ENCODE measurements around the gene CLMP.

The CLMP gene

DNA sequence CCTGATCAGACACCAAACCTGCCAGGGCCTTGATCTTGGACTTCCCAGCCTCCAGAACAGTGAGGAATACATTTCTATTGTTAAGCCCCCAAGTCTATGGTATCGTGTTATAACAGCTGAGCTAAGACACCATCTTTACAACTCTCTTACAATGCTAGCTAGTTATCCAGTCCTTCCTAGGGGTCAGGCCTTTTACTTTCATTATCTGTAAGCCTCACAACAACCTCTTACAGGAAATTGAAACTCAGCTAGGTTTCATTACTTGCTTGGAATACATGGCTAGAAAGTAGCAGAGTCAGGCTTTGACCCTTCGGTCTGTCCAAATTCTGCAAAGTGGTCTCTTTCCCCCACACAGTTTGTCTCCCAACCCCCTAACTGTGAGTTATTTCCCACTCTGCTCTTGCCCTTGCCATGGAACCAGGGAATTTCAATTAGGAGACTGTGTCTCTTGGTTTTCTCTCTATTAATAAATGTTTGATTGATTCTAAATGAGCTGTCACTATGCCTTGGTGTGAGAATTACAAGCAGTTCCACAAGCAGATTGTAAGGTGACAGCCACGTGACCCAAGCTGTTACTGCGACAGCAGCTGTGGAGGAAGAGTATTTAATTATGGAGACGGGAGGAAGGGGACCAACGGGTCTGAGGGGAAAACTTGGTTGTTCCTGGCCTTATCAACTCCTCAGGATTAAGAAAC, 38.4 kb upstream of the CLMP start:
- no peaks in the 10 kb centered on the region for H3K27me3 ChIP-seq (replicated peaks; ENCODE audit: control insufficient read depth, insufficient read depth, low read length, poor library complexity, severe bottlenecking)
- peaks cover 4% of the 10 kb centered on the region for H3K4me1 ChIP-seq (ENCODE audit: control insufficient read depth, insufficient read depth, low read length, poor library complexity, severe bottlenecking)
- DNase-seq = no peak
- no peak overlapping the region for H3K27ac ChIP-seq (ENCODE audit: insufficient read depth, low read length, poor library complexity, severe bottlenecking)
- H3K4me3 ChIP-seq (ENCODE audit: insufficient read depth, low read depth, low read length, poor library complexity, severe bottlenecking) = no peak overlapping the region
- H3K36me3 ChIP-seq (ENCODE audit: control insufficient read depth, insufficient read depth, low read length) = no peaks in the 10 kb centered on the region
- no peaks in the 10 kb centered on the region for H3K9me3 ChIP-seq (ENCODE audit: control insufficient read depth, low read length)

DNA sequence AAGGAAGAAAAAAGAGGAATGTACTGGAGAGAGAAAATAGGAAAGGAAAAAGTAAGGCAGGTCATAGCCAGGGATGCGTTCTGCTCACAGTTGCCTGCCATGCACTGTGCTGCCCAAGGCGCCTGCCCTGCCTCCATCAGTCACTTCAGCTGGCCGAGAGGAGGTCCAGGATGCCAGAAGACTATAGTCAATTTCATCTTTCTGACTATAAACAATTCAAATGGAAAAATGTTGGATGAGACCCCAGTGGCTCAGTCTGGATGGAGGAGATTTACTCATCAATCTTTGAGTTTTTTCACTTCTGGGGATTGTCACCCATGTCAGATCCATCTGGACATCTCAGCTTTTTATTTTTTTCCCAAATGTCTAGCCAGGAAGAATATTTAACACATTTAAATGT, 36.7 kb upstream of the CLMP start:
- DNase-seq = no peak
- no peaks in the 10 kb centered on the region for H3K9me3 ChIP-seq (ENCODE audit: control insufficient read depth, low read length)
- H3K4me1 ChIP-seq (ENCODE audit: control insufficient read depth, insufficient read depth, low read length, poor library complexity, severe bottlenecking) = peaks cover 4% of the 10 kb centered on the region
- H3K27me3 ChIP-seq (replicated peaks; ENCODE audit: control insufficient read depth, insufficient read depth, low read length, poor library complexity, severe bottlenecking) = no peaks in the 10 kb centered on the region
- H3K27ac ChIP-seq (ENCODE audit: insufficient read depth, low read length, poor library complexity, severe bottlenecking) = no peak overlapping the region
- H3K4me3 ChIP-seq (ENCODE audit: insufficient read depth, low read depth, low read length, poor library complexity, severe bottlenecking) = no peak overlapping the region
- H3K36me3 ChIP-seq (ENCODE audit: control insufficient read depth, insufficient read depth, low read length) = no peaks in the 10 kb centered on the region

DNA sequence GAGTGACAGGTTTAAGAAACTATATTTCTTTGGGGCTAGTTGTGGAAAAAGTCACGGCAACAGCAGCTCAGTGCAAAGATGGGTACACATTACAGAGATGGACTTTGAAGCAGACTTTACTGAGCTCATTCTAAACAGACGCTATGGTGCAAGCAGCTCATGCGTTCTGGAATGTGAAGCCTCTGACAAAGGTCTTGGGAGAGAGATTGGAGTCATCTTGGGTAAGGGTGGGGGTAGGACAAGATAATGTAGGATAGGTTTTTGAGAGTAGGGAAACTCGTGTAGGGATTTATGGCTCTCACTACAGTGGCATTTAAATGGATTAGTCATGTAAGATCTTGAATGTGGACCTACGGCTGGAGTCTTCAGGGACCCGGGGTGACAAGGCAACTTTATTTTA, 36.2 kb upstream of the CLMP start:
- Histone ChIP-seq H3K4me1 (ENCODE audit: control insufficient read depth, insufficient read depth, low read length, poor library complexity, severe bottlenecking) (peaks cover 4% of the 10 kb centered on the region), H3K9me3 (ENCODE audit: control insufficient read depth, low read length) (no peaks in the 10 kb centered on the region), H3K27me3 (replicated peaks; ENCODE audit: control insufficient read depth, insufficient read depth, low read length, poor library complexity, severe bottlenecking) (no peaks in the 10 kb centered on the region), H3K4me3 (ENCODE audit: insufficient read depth, low read depth, low read length, poor library complexity, severe bottlenecking) (no peak overlapping the region), H3K36me3 (ENCODE audit: control insufficient read depth, insufficient read depth, low read length) (no peaks in the 10 kb centered on the region), H3K27ac (ENCODE audit: insufficient read depth, low read length, poor library complexity, severe bottlenecking) (no peak overlapping the region)
- DNase-seq = no peak

DNA sequence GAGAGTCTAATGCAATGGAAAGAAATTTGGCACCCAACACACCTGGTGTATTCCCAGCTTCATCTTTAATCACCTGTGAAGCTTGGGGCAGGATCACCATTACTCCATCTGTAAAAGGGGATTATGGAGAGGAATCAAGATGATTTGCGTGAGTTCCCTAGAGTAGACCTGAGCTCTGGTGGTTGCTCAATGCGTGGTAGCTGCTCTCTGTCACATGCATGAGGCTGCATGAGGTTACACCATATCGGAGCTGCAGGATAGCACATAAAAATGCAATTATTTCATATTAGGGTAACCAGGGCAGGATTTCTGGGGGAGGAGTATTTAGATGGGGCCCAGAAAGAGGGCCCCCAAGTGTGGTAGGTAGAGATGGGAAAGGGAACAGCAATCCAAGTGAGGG, 35.3 kb upstream of the CLMP start:
- Histone ChIP-seq H3K27ac (ENCODE audit: insufficient read depth, low read length, poor library complexity, severe bottlenecking) (no peak overlapping the region), H3K27me3 (replicated peaks; ENCODE audit: control insufficient read depth, insufficient read depth, low read length, poor library complexity, severe bottlenecking) (no peaks in the 10 kb centered on the region)

DNA sequence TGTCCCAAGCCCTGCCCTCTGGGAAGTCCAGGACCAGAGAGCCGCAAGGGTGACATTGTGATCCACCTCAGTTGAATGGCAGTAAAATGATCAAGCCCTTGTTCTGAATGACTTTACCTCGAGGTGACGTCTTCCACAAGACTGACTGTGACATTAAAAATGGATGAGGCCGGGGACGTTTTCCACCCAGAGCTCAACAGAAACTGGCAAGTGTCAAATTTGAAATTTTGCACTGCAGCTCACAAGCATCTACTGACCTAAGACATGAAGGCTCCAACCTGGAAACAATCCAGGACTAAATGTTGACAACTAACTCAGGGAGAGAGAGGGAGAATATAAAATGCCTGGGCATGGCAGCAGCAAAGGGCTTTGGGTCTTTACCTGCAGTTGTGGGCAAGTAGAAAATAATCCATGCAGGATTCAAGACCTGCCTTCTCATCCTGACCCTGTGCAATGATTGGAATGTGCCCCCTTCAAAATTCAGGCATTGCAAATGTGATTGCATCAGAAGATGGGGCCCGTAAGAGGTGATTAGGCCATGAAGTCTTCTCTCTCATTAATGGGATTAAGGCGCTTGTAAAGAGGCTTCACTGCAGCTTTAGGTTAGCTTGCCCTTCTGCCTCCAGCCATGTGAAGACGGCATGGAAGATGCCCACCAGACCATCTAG, 33.6 kb upstream of the CLMP start:
- DNase-seq = no peak
- no peak overlapping the region for H3K27ac ChIP-seq (ENCODE audit: insufficient read depth, low read length, poor library complexity, severe bottlenecking)
- peaks cover 3% of the 10 kb centered on the region for H3K4me1 ChIP-seq (ENCODE audit: control insufficient read depth, insufficient read depth, low read length, poor library complexity, severe bottlenecking)
- H3K9me3 ChIP-seq (ENCODE audit: control insufficient read depth, low read length) = no peaks in the 10 kb centered on the region
- H3K4me3 ChIP-seq (ENCODE audit: insufficient read depth, low read depth, low read length, poor library complexity, severe bottlenecking) = no peak overlapping the region
- no peaks in the 10 kb centered on the region for H3K27me3 ChIP-seq (replicated peaks; ENCODE audit: control insufficient read depth, insufficient read depth, low read length, poor library complexity, severe bottlenecking)
- H3K36me3 ChIP-seq (ENCODE audit: control insufficient read depth, insufficient read depth, low read length) = no peaks in the 10 kb centered on the region

More for the DNA sequence above, 35.3 kb upstream of the CLMP start:
- Histone ChIP-seq H3K4me1 (ENCODE audit: control insufficient read depth, insufficient read depth, low read length, poor library complexity, severe bottlenecking) (peaks cover 4% of the 10 kb centered on the region), H3K9me3 (ENCODE audit: control insufficient read depth, low read length) (no peaks in the 10 kb centered on the region), H3K4me3 (ENCODE audit: insufficient read depth, low read depth, low read length, poor library complexity, severe bottlenecking) (no peak overlapping the region), H3K36me3 (ENCODE audit: control insufficient read depth, insufficient read depth, low read length) (no peaks in the 10 kb centered on the region)
- no peak for DNase-seq

DNA sequence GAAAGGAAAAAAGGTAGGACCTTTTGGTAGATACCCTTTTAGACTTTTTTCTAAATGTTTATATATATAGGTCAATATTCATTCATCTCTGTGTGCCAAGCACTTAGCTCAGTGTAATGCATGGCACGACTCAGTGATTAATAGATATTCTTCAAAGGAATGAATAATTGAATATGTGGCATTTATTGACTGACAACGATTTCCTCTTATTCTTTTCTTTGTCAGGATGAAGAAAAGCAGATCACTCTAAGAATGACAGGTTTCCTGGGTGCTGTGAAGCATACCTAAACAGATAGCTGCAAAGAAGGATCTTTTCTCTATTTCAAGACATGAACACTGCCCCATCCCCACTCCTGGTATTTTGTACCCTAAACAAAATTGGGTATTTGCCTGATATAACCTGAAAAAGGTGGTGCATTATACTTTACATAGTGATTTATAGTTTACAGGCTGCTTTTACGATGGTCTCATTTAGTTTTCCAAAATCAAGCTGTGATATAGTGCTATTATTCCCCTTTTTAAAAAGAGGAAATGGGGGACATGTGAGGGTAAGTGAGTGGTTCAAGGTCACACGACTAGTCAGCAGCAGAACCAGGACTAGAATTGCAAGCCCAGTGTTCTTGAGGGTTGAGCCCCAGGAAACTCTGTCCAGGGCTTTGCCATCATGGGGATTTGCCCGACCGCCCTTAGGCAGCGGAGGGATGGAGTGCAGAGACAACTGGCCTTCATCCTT, 32.9 kb upstream of the CLMP start:
- no peak overlapping the region for H3K4me3 ChIP-seq (ENCODE audit: insufficient read depth, low read depth, low read length, poor library complexity, severe bottlenecking)
- no peaks in the 10 kb centered on the region for H3K9me3 ChIP-seq (ENCODE audit: control insufficient read depth, low read length)
- H3K4me1 ChIP-seq (ENCODE audit: control insufficient read depth, insufficient read depth, low read length, poor library complexity, severe bottlenecking) = no peaks in the 10 kb centered on the region
- H3K36me3 ChIP-seq (ENCODE audit: control insufficient read depth, insufficient read depth, low read length) = no peaks in the 10 kb centered on the region
- no peak for DNase-seq
- H3K27ac ChIP-seq (ENCODE audit: insufficient read depth, low read length, poor library complexity, severe bottlenecking) = no peak overlapping the region
- H3K27me3 ChIP-seq (replicated peaks; ENCODE audit: control insufficient read depth, insufficient read depth, low read length, poor library complexity, severe bottlenecking) = no peaks in the 10 kb centered on the region

DNA sequence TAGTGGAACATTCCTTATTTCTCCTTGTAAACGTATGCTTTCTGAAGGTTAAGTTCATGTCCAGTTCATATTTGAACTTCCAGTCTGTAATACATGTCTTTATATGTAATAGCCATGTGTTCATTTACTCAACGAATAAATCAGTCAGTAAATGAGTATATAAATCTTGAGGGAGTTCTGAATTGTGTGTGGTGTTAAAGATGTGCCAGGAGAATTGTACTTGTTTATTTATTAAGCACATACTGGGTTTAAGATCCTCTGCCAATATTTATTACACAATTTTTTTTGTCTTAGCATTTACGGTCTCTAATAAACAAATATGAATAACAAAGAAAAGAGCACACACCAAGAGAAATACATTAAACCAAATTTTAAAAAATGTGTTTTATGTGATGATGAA, 26.5 kb upstream of the CLMP start:
- no peak overlapping the region for H3K27ac ChIP-seq (ENCODE audit: insufficient read depth, low read length, poor library complexity, severe bottlenecking)
- no peaks in the 10 kb centered on the region for H3K36me3 ChIP-seq (ENCODE audit: control insufficient read depth, insufficient read depth, low read length)
- H3K4me3 ChIP-seq (ENCODE audit: insufficient read depth, low read depth, low read length, poor library complexity, severe bottlenecking) = no peak overlapping the region
- H3K27me3 ChIP-seq (replicated peaks; ENCODE audit: control insufficient read depth, insufficient read depth, low read length, poor library complexity, severe bottlenecking) = no peaks in the 10 kb centered on the region
- H3K9me3 ChIP-seq (ENCODE audit: control insufficient read depth, low read length) = no peaks in the 10 kb centered on the region
- no peak for DNase-seq
- H3K4me1 ChIP-seq (ENCODE audit: control insufficient read depth, insufficient read depth, low read length, poor library complexity, severe bottlenecking) = no peaks in the 10 kb centered on the region

DNA sequence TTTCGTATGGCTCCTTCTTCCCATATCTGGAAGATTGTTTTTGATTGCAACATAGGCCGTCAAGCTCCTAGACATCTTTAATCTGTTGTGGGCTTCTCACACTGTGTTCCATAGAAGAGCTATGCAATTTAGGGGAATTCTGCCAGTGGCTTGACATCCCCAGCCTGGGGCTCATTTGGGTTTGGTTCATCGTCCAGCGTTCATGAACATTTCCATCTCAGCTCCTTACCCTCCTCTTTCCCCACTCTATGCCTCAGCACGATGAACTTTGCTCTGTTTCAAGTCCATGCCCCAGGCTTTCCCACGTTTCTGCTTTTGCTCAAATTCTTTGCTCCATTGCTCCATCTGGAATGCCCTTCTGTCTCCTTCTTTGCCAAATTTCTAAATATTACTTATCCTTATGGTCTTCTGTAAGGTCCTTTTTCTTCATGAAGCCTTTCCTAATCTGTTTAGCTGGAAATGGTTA, 26.1 kb upstream of the CLMP start:
- Histone ChIP-seq H3K27ac (ENCODE audit: insufficient read depth, low read length, poor library complexity, severe bottlenecking) (no peak overlapping the region), H3K36me3 (ENCODE audit: control insufficient read depth, insufficient read depth, low read length) (no peaks in the 10 kb centered on the region), H3K27me3 (replicated peaks; ENCODE audit: control insufficient read depth, insufficient read depth, low read length, poor library complexity, severe bottlenecking) (no peaks in the 10 kb centered on the region), H3K4me3 (ENCODE audit: insufficient read depth, low read depth, low read length, poor library complexity, severe bottlenecking) (no peak overlapping the region), H3K4me1 (ENCODE audit: control insufficient read depth, insufficient read depth, low read length, poor library complexity, severe bottlenecking) (no peaks in the 10 kb centered on the region), H3K9me3 (ENCODE audit: control insufficient read depth, low read length) (no peaks in the 10 kb centered on the region)
- no peak for DNase-seq

DNA sequence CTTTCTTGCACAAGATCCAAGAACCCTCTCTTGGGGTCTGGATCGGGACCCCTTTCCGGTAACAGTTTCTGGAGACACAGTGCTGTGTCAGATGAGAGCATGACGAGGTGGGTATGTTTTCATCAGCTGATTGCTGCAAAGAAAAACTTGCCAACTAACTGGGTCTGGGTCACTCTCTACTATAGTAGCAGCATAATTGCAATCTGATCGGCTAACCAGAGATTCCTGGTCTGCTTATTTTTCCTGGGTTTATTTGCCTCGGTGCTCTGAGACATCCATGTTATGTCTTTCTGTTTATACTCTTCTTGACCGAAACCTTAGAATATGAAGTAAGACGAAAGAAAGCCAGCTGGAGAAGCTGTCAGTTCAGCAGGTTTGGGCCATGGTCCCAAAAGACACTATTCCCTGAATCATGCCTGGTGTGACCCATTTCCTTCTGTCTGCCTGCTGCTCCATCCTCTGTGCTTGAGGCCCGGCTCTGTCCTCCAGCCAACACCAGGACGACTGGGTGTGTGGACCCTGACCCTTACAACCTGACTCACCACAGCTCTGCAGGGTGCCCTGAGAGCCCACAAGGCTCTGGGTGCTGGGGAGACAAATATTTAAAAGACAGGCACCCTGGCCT, 24.1 kb upstream of the CLMP start:
- Histone ChIP-seq H3K27me3 (replicated peaks; ENCODE audit: control insufficient read depth, insufficient read depth, low read length, poor library complexity, severe bottlenecking) (no peaks in the 10 kb centered on the region), H3K36me3 (ENCODE audit: control insufficient read depth, insufficient read depth, low read length) (no peaks in the 10 kb centered on the region), H3K4me1 (ENCODE audit: control insufficient read depth, insufficient read depth, low read length, poor library complexity, severe bottlenecking) (no peaks in the 10 kb centered on the region), H3K9me3 (ENCODE audit: control insufficient read depth, low read length) (no peaks in the 10 kb centered on the region), H3K27ac (ENCODE audit: insufficient read depth, low read length, poor library complexity, severe bottlenecking) (no peak overlapping the region), H3K4me3 (ENCODE audit: insufficient read depth, low read depth, low read length, poor library complexity, severe bottlenecking) (no peak overlapping the region)
- no peak for DNase-seq

DNA sequence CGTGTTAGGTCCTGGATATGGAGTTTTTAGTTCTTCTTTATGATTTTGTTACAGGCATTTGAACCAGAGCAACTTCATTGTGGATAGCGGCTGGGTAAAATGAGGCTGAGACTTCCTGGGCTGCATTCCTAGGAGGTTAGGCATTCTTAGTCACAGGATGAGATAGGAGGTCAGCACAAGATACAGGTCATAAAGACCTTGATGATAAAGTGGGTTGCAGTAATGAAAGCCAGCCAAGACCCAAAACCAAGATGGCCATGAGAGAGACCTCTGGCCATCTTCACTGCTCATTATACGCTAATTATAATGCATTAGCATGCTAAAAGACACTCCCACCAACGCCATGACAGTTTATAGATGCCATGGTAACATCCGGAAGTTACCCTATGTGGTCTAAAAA, 23.4 kb upstream of the CLMP start:
- Histone ChIP-seq H3K27ac (ENCODE audit: insufficient read depth, low read length, poor library complexity, severe bottlenecking) (no peak overlapping the region), H3K27me3 (replicated peaks; ENCODE audit: control insufficient read depth, insufficient read depth, low read length, poor library complexity, severe bottlenecking) (no peaks in the 10 kb centered on the region), H3K4me3 (ENCODE audit: insufficient read depth, low read depth, low read length, poor library complexity, severe bottlenecking) (no peak overlapping the region), H3K9me3 (ENCODE audit: control insufficient read depth, low read length) (no peaks in the 10 kb centered on the region), H3K4me1 (ENCODE audit: control insufficient read depth, insufficient read depth, low read length, poor library complexity, severe bottlenecking) (no peaks in the 10 kb centered on the region), H3K36me3 (ENCODE audit: control insufficient read depth, insufficient read depth, low read length) (no peaks in the 10 kb centered on the region)
- no peak for DNase-seq

Measured in effector memory CD4-positive, alpha-beta T cell (primary cell).